ENCODE data around the gene NSD1. TPM values are rescaled to one million over a fixed set of nuclear protein-coding genes. Genes with fewer than 3 reads are reported as not detected.

Gene NSD1
- total RNA-seq, 1 donor: 53.2 TPM

- Histone ChIP-seq H2AFZ (ENCODE audit: low read length) (no peak overlapping the region), H4K20me1 (ENCODE audit: insufficient read depth, low read length) (no peaks in the 10 kb centered on the region), H3K27me3 (ENCODE audit: insufficient read depth, low read length) (no peaks in the 10 kb centered on the region), H3K79me2 (ENCODE audit: insufficient read depth, low read length) (no peaks in the 10 kb centered on the region), H3K36me3 (ENCODE audit: insufficient read depth, low read length) (no peaks in the 10 kb centered on the region), H3K4me3 (ENCODE audit: insufficient read depth, low read length) (no peak overlapping the region), H3K4me1 (ENCODE audit: insufficient read depth, low read length) (no peaks in the 10 kb centered on the region), H3K27ac (ENCODE audit: low read depth, low read length) (no peak overlapping the region), H3K4me2 (ENCODE audit: insufficient read depth, low read length) (no peak overlapping the region), H3K9me3 (ENCODE audit: low read depth, low read length) (no peaks in the 10 kb centered on the region)
- DNase-seq (ENCODE audit: insufficient read length, low spot score, missing footprints): peak; percentile 87
- no peak for TF ChIP-seq CTCF (IDR thresholded peaks at IDR 0.05; ENCODE audit: extremely low read depth, low read depth, low read length)
Measured at GRCh38 chr5:177096162-177097015, 37.2 kb upstream of the NSD1 start.

GRCh38 chr5:177097016-177097985, 36.3 kb upstream of the NSD1 start:
- Histone ChIP-seq H3K4me2 (ENCODE audit: insufficient read depth, low read length) (no peak overlapping the region), H3K79me2 (ENCODE audit: insufficient read depth, low read length) (no peaks in the 10 kb centered on the region), H3K36me3 (ENCODE audit: insufficient read depth, low read length) (no peaks in the 10 kb centered on the region), H3K4me1 (ENCODE audit: insufficient read depth, low read length) (no peaks in the 10 kb centered on the region), H2AFZ (ENCODE audit: low read length) (no peak overlapping the region), H3K9me3 (ENCODE audit: low read depth, low read length) (no peaks in the 10 kb centered on the region), H4K20me1 (ENCODE audit: insufficient read depth, low read length) (no peaks in the 10 kb centered on the region), H3K27ac (ENCODE audit: low read depth, low read length) (no peak overlapping the region), H3K27me3 (ENCODE audit: insufficient read depth, low read length) (no peaks in the 10 kb centered on the region), H3K4me3 (ENCODE audit: insufficient read depth, low read length) (no peak overlapping the region)
- no peak for TF ChIP-seq CTCF (IDR thresholded peaks at IDR 0.05; ENCODE audit: extremely low read depth, low read depth, low read length)
- DNase-seq (ENCODE audit: insufficient read length, low spot score, missing footprints): peak; percentile 73

GRCh38 chr5:177098120-177098469, 35.5 kb upstream of the NSD1 start:
- no peak for TF ChIP-seq CTCF (IDR thresholded peaks at IDR 0.05; ENCODE audit: extremely low read depth, low read depth, low read length)
- H2AFZ ChIP-seq (ENCODE audit: low read length): no peak overlapping the region
- no peaks in the 10 kb centered on the region for H3K9me3 ChIP-seq (ENCODE audit: low read depth, low read length)
- no peaks in the 10 kb centered on the region for H3K27me3 ChIP-seq (ENCODE audit: insufficient read depth, low read length)
- no peaks in the 10 kb centered on the region for H3K4me1 ChIP-seq (ENCODE audit: insufficient read depth, low read length)
- H3K4me2 ChIP-seq (ENCODE audit: insufficient read depth, low read length): no peak overlapping the region
- H3K4me3 ChIP-seq (ENCODE audit: insufficient read depth, low read length): no peak overlapping the region
- no peaks in the 10 kb centered on the region for H3K36me3 ChIP-seq (ENCODE audit: insufficient read depth, low read length)
- no peak overlapping the region for H3K27ac ChIP-seq (ENCODE audit: low read depth, low read length)
- no peaks in the 10 kb centered on the region for H4K20me1 ChIP-seq (ENCODE audit: insufficient read depth, low read length)
- no peaks in the 10 kb centered on the region for H3K79me2 ChIP-seq (ENCODE audit: insufficient read depth, low read length)
- peak; percentile 55 for DNase-seq (ENCODE audit: insufficient read length, low spot score, missing footprints)

Measured in osteoblast (primary cell).